Measurements from ENCODE around the gene KRTAP19-8. TPM values are rescaled to one million over a fixed set of nuclear protein-coding genes. Genes with fewer than 3 reads are reported as not detected.

The KRTAP19-8 gene
- total RNA-seq, 6 experiments from 2014 or later = not detected

- intact Hi-C loops (cut with DNase I) = no loop called here
- Histone ChIP-seq H3K27ac (no peak overlapping the region), H3K27me3 (no peaks in the 10 kb centered on the region), H3K4me3 (no peak overlapping the region), H3K9me3 (no peaks in the 10 kb centered on the region), H3K36me3 (no peaks in the 10 kb centered on the region), H3K4me1 (no peaks in the 10 kb centered on the region)
- WGBS (ENCODE audit: insufficient coverage, low coverage, low lambda C conversion rate, missing lambda C conversion rate) = 14% methylated on average over 1 of the region's 1 CpG
- TF ChIP-seq CTCF (IDR thresholded peaks at IDR 0.05) (no peak), POLR2A (IDR thresholded peaks at IDR 0.05) (no peak)
- no peak for DNase-seq
- no peak for ATAC-seq
Measured at GRCh38 chr21:31011412-31011811, 26.9 kb downstream of the KRTAP19-8 start.

- H3K9me3 ChIP-seq = no peaks in the 10 kb centered on the region
- TF ChIP-seq CTCF (IDR thresholded peaks at IDR 0.05) (no peak), POLR2A (IDR thresholded peaks at IDR 0.05) (no peak)
- no peaks in the 10 kb centered on the region for H3K4me1 ChIP-seq
- no peaks in the 10 kb centered on the region for H3K27me3 ChIP-seq
- DNase-seq (no peak), ATAC-seq (no peak)
- WGBS (ENCODE audit: insufficient coverage, low coverage, low lambda C conversion rate, missing lambda C conversion rate) = no CpG with 5 or more reads among the region's 1 CpG
- intact Hi-C loops (cut with DNase I) = no loop called here
- no peak overlapping the region for H3K4me3 ChIP-seq
- no peaks in the 10 kb centered on the region for H3K36me3 ChIP-seq
- no peak overlapping the region for H3K27ac ChIP-seq
Measured at GRCh38 chr21:31008355-31008754, 29.9 kb downstream of the KRTAP19-8 start.

- 50% methylated on average over 5 of the region's 5 CpGs for WGBS (ENCODE audit: insufficient coverage, low coverage, low lambda C conversion rate, missing lambda C conversion rate)
- Histone ChIP-seq H3K9me3 (no peaks in the 10 kb centered on the region), H3K27ac (no peak overlapping the region), H3K36me3 (no peaks in the 10 kb centered on the region), H3K4me3 (no peak overlapping the region), H3K4me1 (no peaks in the 10 kb centered on the region), H3K27me3 (no peaks in the 10 kb centered on the region)
- no peak for DNase-seq
- TF ChIP-seq CTCF (IDR thresholded peaks at IDR 0.05) (no peak), POLR2A (IDR thresholded peaks at IDR 0.05) (no peak)
- no peak for ATAC-seq
- intact Hi-C loops (cut with DNase I) = no loop called here
Measured at GRCh38 chr21:31005019-31005418, 33.3 kb downstream of the KRTAP19-8 start.

- no peak for TF ChIP-seq CTCF (IDR thresholded peaks at IDR 0.05)
- no peak for TF ChIP-seq POLR2A (IDR thresholded peaks at IDR 0.05)
Measured at GRCh38 chr21:31003471-31003870, 34.8 kb downstream of the KRTAP19-8 start.

GRCh38 chr21:30997541-30997940 lies 40.7 kb downstream of the KRTAP19-8 start:
- TF ChIP-seq POLR2A (IDR thresholded peaks at IDR 0.05) = no peak
- TF ChIP-seq CTCF (IDR thresholded peaks at IDR 0.05) = no peak
- WGBS (ENCODE audit: insufficient coverage, low coverage, low lambda C conversion rate, missing lambda C conversion rate) = 36% methylated on average over 3 of the region's 3 CpGs
- Histone ChIP-seq H3K4me1 (no peaks in the 10 kb centered on the region), H3K27me3 (no peaks in the 10 kb centered on the region), H3K9me3 (no peaks in the 10 kb centered on the region), H3K27ac (no peak overlapping the region), H3K36me3 (no peaks in the 10 kb centered on the region), H3K4me3 (no peak overlapping the region)
- intact Hi-C loops (cut with DNase I) = no loop called here
- ATAC-seq (no peak), DNase-seq (no peak)

More at GRCh38 chr21:31003471-31003870, 34.8 kb downstream of the KRTAP19-8 start:
- 64% methylated on average over 5 of the region's 10 CpGs for WGBS (ENCODE audit: insufficient coverage, low coverage, low lambda C conversion rate, missing lambda C conversion rate)
- H3K27me3 ChIP-seq = no peaks in the 10 kb centered on the region
- H3K36me3 ChIP-seq = no peaks in the 10 kb centered on the region
- no peak overlapping the region for H3K4me3 ChIP-seq
- intact Hi-C loops (cut with DNase I) = no loop called here
- no peaks in the 10 kb centered on the region for H3K9me3 ChIP-seq
- no peak overlapping the region for H3K27ac ChIP-seq
- no peaks in the 10 kb centered on the region for H3K4me1 ChIP-seq
- ATAC-seq (no peak), DNase-seq (no peak)
